NT2/D1 (cell line): ENCODE data around the gene TAF5L.

Source experiments
- SUZ12 ChIP-seq: IDR thresholded peaks from 2 replicates; pipeline ENCODE4 v1.6.1; 2011; ENCODE audit not compliant: insufficient read length, insufficient read depth; ENCODE audit errors: extremely low read depth
- YY1 ChIP-seq: IDR thresholded peaks from 2 replicates; pipeline ENCODE4 v1.6.1; 2011; ENCODE audit not compliant: insufficient read length, insufficient read depth

DNA sequence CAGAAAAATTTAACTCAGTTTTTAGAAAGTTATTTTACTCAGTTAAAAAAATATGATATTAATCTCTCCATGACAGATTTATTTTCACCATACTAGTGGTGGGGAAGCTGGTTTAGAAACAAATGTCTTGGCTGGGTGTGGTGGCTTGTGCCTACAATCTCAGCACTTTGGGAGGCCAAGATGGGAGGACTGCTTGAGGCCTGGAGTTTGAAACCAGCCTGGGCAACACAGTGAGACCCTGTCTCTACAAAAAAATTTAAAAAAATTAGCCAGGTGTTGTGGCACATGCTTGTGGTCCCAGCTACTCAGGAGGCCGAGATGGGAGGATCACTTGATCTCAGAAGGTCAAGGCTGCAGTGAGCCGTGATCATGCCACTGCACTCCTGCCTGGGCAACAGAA, 17.3 kb downstream of the TAF5L start:
- TF ChIP-seq YY1 = no peak
- TF ChIP-seq SUZ12 = no peak
